MCF 10A (cell line): ENCODE results near the gene KDR. TPM values are rescaled to one million over a fixed set of nuclear protein-coding genes. Genes with fewer than 3 reads are reported as not detected.

ENCODE experiments used
- BruUV-seq: library from RNA; stranded (reverse); fragments of 400-500 nt; replicated peaks from 2 replicates; lab custom pipeline; 2021; lab: Mats Ljungman, UMichigan
- CTCF ChIA-PET: fragments of 300-600 bp; sonication (Branson Sonifier 250); formaldehyde crosslinking; extraction: SDS; loops from one replicate; lab custom pipeline; 2021; ENCODE audit warnings: antibody characterized with exemption, inconsistent platforms; lab: Yijun Ruan, JAX
- POLR2A ChIA-PET: fragments of 300-600, 350-650 bp; sonication (Branson Sonifier 250); formaldehyde crosslinking; extraction: SDS; loops from one replicate; lab custom pipeline; 2020; ENCODE audit warnings: antibody characterized with exemption, inconsistent platforms; lab: Yijun Ruan, JAX
- DNase-seq: peaks from one replicate; pipeline ENCODE4 v3.0.0-alpha.2; 2018; ENCODE audit not compliant: unreplicated experiment
- H3K27ac Mint-ChIP-seq: one replicate; pipeline ENCODE4 v1.8.0; 2022; ENCODE audit warnings: mild to moderate bottlenecking, low read depth, mixed read lengths; ENCODE audit not compliant: unreplicated experiment
- H3K27me3 Mint-ChIP-seq: one replicate; pipeline ENCODE4 v1.8.0; 2022; ENCODE audit warnings: mixed read lengths; ENCODE audit not compliant: insufficient read depth, unreplicated experiment
- H3K36me3 Mint-ChIP-seq: one replicate; pipeline ENCODE4 v1.8.0; 2022; ENCODE audit warnings: mild to moderate bottlenecking, moderate library complexity, mixed read lengths; ENCODE audit not compliant: insufficient read depth, unreplicated experiment
- H3K4me1 Mint-ChIP-seq: one replicate; pipeline ENCODE4 v1.8.0; 2022; ENCODE audit warnings: mixed read lengths; ENCODE audit not compliant: insufficient read depth, unreplicated experiment
- H3K4me3 Mint-ChIP-seq: one replicate; pipeline ENCODE4 v1.8.0; 2022; ENCODE audit warnings: mild to moderate bottlenecking, moderate library complexity, mixed read lengths; ENCODE audit not compliant: unreplicated experiment
- H3K9me3 Mint-ChIP-seq: one replicate; pipeline ENCODE4 v1.8.0; 2022; ENCODE audit warnings: mixed read lengths; ENCODE audit not compliant: unreplicated experiment
- CTCF ChIP-seq: fragments of 200-600 bp; IDR thresholded peaks from one replicate; pipeline ENCODE4 v1.8.0; 2022; ENCODE audit warnings: antibody characterized with exemption, mild to moderate bottlenecking; ENCODE audit not compliant: unreplicated experiment
- intact Hi-C: fragments of 100-400 bp; cut with micrococcal nuclease; formaldehyde crosslinking; loops from 2 replicates; pipeline ENCODE4 v1.14.1; 2022
- total RNA-seq: library from RNA; stranded (reverse); gene quantifications from 2 replicates; pipeline ENCODE4 v1.2.3, GENCODE V29; 2022

The KDR gene
- total RNA-seq, 1 experiment from 2014 or later, result 0.37 TPM

- intact Hi-C loops, result no loop called here
- no peaks in the 10 kb centered on the region for H3K9me3 Mint-ChIP-seq
- no peaks in the 10 kb centered on the region for H3K27me3 Mint-ChIP-seq
- TF ChIP-seq CTCF, result no peak
- BruUV-seq, result no TSS peak
- ChIA-PET POLR2A (no interaction called here), CTCF (interaction anchor here (0.7 to 1.3 kb wide), 2 partner anchors 9 to 38 kb away, joined by 3 read pairs; no protein-coding TSS in a partner anchor)
- no peak overlapping the region for H3K4me3 Mint-ChIP-seq
- peaks cover 13% of the 10 kb centered on the region for H3K4me1 Mint-ChIP-seq
- H3K36me3 Mint-ChIP-seq, result no peaks in the 10 kb centered on the region
- no peak for DNase-seq
- H3K27ac Mint-ChIP-seq, result no peak overlapping the region
Measured at GRCh38 chr4:55075376-55075775, 50.0 kb downstream of the KDR start.

- intact Hi-C loops, result no loop called here
- H3K4me1 Mint-ChIP-seq, result peaks cover 13% of the 10 kb centered on the region
- no peaks in the 10 kb centered on the region for H3K9me3 Mint-ChIP-seq
- H3K27me3 Mint-ChIP-seq, result no peaks in the 10 kb centered on the region
- no TSS peak for BruUV-seq
- H3K4me3 Mint-ChIP-seq, result no peak overlapping the region
- no peak overlapping the region for H3K27ac Mint-ChIP-seq
- TF ChIP-seq CTCF, result no peak
- POLR2A ChIA-PET, result interaction anchor here (0.7 to 1.0 kb wide), 2 partner anchors 12 to 1485 kb away, joined by 3 read pairs; no protein-coding TSS in a partner anchor
- CTCF ChIA-PET, result interaction anchor here (0.7 to 1.1 kb wide), 2 partner anchors 20 to 167 kb away, joined by 3 to 4 read pairs; no protein-coding TSS in a partner anchor
- no peak for DNase-seq
- H3K36me3 Mint-ChIP-seq, result no peaks in the 10 kb centered on the region
Measured at GRCh38 chr4:55074386-55074785, 51.0 kb downstream of the KDR start.

GRCh38 chr4:55071951-55072350, 53.4 kb downstream of the KDR start:
- H3K4me1 Mint-ChIP-seq, result peaks cover 13% of the 10 kb centered on the region
- intact Hi-C loops, result no loop called here
- H3K9me3 Mint-ChIP-seq, result no peaks in the 10 kb centered on the region
- H3K36me3 Mint-ChIP-seq, result no peaks in the 10 kb centered on the region
- BruUV-seq, result no TSS peak
- no peaks in the 10 kb centered on the region for H3K27me3 Mint-ChIP-seq
- no peak overlapping the region for H3K4me3 Mint-ChIP-seq
- H3K27ac Mint-ChIP-seq, result no peak overlapping the region
- peak; percentile 48 for DNase-seq
- CTCF ChIA-PET, result interaction anchor here (0.5 to 1.7 kb wide), 5 partner anchors 13 to 111 kb away, joined by 3 to 4 read pairs (median 4); no protein-coding TSS in a partner anchor
- TF ChIP-seq CTCF, result no peak
- POLR2A ChIA-PET, result interaction anchor here (0.6 to 1.6 kb wide), 6 partner anchors 34 to 101 kb away, joined by 3 to 11 read pairs (median 4); no protein-coding TSS in a partner anchor

- intact Hi-C loops, result no loop called here
- peaks cover 8% of the 10 kb centered on the region for H3K4me1 Mint-ChIP-seq
Measured at GRCh38 chr4:55069248-55069647, 56.1 kb downstream of the KDR start.

More at GRCh38 chr4:55069248-55069647, 56.1 kb downstream of the KDR start:
- no peaks in the 10 kb centered on the region for H3K36me3 Mint-ChIP-seq
- DNase-seq, result no peak
- ChIA-PET POLR2A (interaction anchor here (0.7 kb wide), 1 partner anchor 40 kb away, joined by 3 read pairs; no protein-coding TSS in a partner anchor), CTCF (no interaction called here)
- H3K9me3 Mint-ChIP-seq, result no peaks in the 10 kb centered on the region
- no peak overlapping the region for H3K4me3 Mint-ChIP-seq
- TF ChIP-seq CTCF, result no peak
- H3K27me3 Mint-ChIP-seq, result no peaks in the 10 kb centered on the region
- BruUV-seq, result no TSS peak
- H3K27ac Mint-ChIP-seq, result no peak overlapping the region
